GM19351 (cell line): ENCODE results near the gene NOPCHAP1.
"Not testable (repeated sequence)": the region's sequence is repeated elsewhere in the genome, so short reads cannot be mapped to it uniquely, and the experiment has no call there.

Experiments
- ATAC-seq: cut with Tn5 transposase; IDR thresholded peaks from one replicate; pipeline ENCODE4 v1.9.1; 2021; ENCODE audit warnings: mild to moderate bottlenecking, moderate library complexity; ENCODE audit not compliant: unreplicated experiment

NOPCHAP1 gene

GRCh38 chr12:104986022-104986941 lies at the start of gene NOPCHAP1:
Gene NOPCHAP1, plus strand, starts transcription at chr12:104986316. Its CDS starts 37 bp downstream, at chr12:104986353.
- ATAC-seq: peak; percentile 97

- no peak for ATAC-seq
These were observed 47.7 kb upstream of the NOPCHAP1 start for GRCh38 chr12:104938371-104938770.

- no peak for ATAC-seq
These were observed 47.0 kb upstream of the NOPCHAP1 start for GRCh38 chr12:104939089-104939488.

- ATAC-seq: no peak
These were observed 44.7 kb upstream of the NOPCHAP1 start for GRCh38 chr12:104941454-104941853.

- ATAC-seq: no peak
These were observed 44.0 kb upstream of the NOPCHAP1 start for GRCh38 chr12:104942075-104942474.

GRCh38 chr12:104943401-104943800 lies 42.7 kb upstream of the NOPCHAP1 start:
- ATAC-seq: not testable (repeated sequence)

GRCh38 chr12:104944252-104944651 lies 41.9 kb upstream of the NOPCHAP1 start:
- no peak for ATAC-seq

- ATAC-seq: not testable (repeated sequence)
These were observed 37.4 kb upstream of the NOPCHAP1 start for GRCh38 chr12:104948716-104949115.

GRCh38 chr12:104951759-104952509 lies 34.2 kb upstream of the NOPCHAP1 start:
- ATAC-seq: no peak

- ATAC-seq: no peak
These were observed 33.3 kb upstream of the NOPCHAP1 start for GRCh38 chr12:104952816-104953215.

GRCh38 chr12:104953323-104953722 lies 32.8 kb upstream of the NOPCHAP1 start:
- no peak for ATAC-seq

- no peak for ATAC-seq
These were observed 30.4 kb upstream of the NOPCHAP1 start for GRCh38 chr12:104955703-104956102.

- no peak for ATAC-seq
These were observed 29.0 kb upstream of the NOPCHAP1 start for GRCh38 chr12:104956870-104957718.

- ATAC-seq: peak; percentile 27
These were observed 28.5 kb upstream of the NOPCHAP1 start for GRCh38 chr12:104957719-104958000.

GRCh38 chr12:104958001-104958804 lies 27.9 kb upstream of the NOPCHAP1 start, which contains the start of gene SLC41A2:
Gene SLC41A2, minus strand, starts transcription at chr12:104958290. Its CDS starts 29,763 bp downstream, at chr12:104928527.
- peak; percentile 72 for ATAC-seq

- ATAC-seq: no peak
These were observed 27.2 kb upstream of the NOPCHAP1 start for GRCh38 chr12:104958805-104959334.

GRCh38 chr12:104959335-104959841 lies 26.7 kb upstream of the NOPCHAP1 start:
- no peak for ATAC-seq

- ATAC-seq: no peak
These were observed 25.7 kb upstream of the NOPCHAP1 start for GRCh38 chr12:104960464-104960863.

GRCh38 chr12:104963757-104964156 lies 22.4 kb upstream of the NOPCHAP1 start:
- ATAC-seq: no peak
